ENCODE data around the gene WDR46. TPM values are rescaled to one million over a fixed set of nuclear protein-coding genes. Genes with fewer than 3 reads are reported as not detected.

WDR46 gene
- total RNA-seq, 1 donor, result 99.7 TPM

- no peak for TF ChIP-seq CTCF (IDR thresholded peaks at IDR 0.05; ENCODE audit: insufficient read depth, low read depth, low read length)
- no peak overlapping the region for H3K4me3 ChIP-seq (ENCODE audit: low read depth, low read length)
- no peak for DNase-seq (ENCODE audit: low read depth)
Measured at GRCh38 chr6:33324125-33324524, 35.1 kb upstream of the WDR46 start.

GRCh38 chr6:33323623-33323948, 34.5 kb upstream of the WDR46 start:
- no peak for TF ChIP-seq CTCF (IDR thresholded peaks at IDR 0.05; ENCODE audit: insufficient read depth, low read depth, low read length)
- H3K4me3 ChIP-seq (ENCODE audit: low read depth, low read length), result peak overlapping the region; percentile 79
- no peak for DNase-seq (ENCODE audit: low read depth)

- DNase-seq (ENCODE audit: low read depth), result no peak
- H3K4me3 ChIP-seq (ENCODE audit: low read depth, low read length), result peak overlapping the region; percentile 79
- no peak for TF ChIP-seq CTCF (IDR thresholded peaks at IDR 0.05; ENCODE audit: insufficient read depth, low read depth, low read length)
Measured at GRCh38 chr6:33321227-33321626, 32.2 kb upstream of the WDR46 start.

- TF ChIP-seq CTCF (IDR thresholded peaks at IDR 0.05; ENCODE audit: insufficient read depth, low read depth, low read length), result no peak
- peak overlapping the region; percentile 28 for H3K4me3 ChIP-seq (ENCODE audit: low read depth, low read length)
- DNase-seq (ENCODE audit: low read depth), result peak; percentile 96
Measured at GRCh38 chr6:33320315-33321181, 31.5 kb upstream of the WDR46 start.

GRCh38 chr6:33319939-33320314, 30.9 kb upstream of the WDR46 start:
- no peak for TF ChIP-seq CTCF (IDR thresholded peaks at IDR 0.05; ENCODE audit: insufficient read depth, low read depth, low read length)
- no peak for DNase-seq (ENCODE audit: low read depth)
- H3K4me3 ChIP-seq (ENCODE audit: low read depth, low read length), result peak overlapping the region; percentile 28

GRCh38 chr6:33318426-33319073, 29.5 kb upstream of the WDR46 start:
- H3K4me3 ChIP-seq (ENCODE audit: low read depth, low read length), result peak overlapping the region; percentile 81
- DNase-seq (ENCODE audit: low read depth), result no peak
- no peak for TF ChIP-seq CTCF (IDR thresholded peaks at IDR 0.05; ENCODE audit: insufficient read depth, low read depth, low read length)
